Thyroid gland (tissue), 4 donors: Measurements from ENCODE around the gene SCMH1.

Experiments
- CTCF ChIP-seq, 6 experiments: fragments of 200-600 bp in 3 of 6; fragments of 450-650 bp in 3 of 6; sonication (generic) in 3 of 6; IDR thresholded peaks; one replicate each; pipeline ENCODE4 v1.5.1; 2016 to 2019; ENCODE audit warnings: antibody characterized with exemption in 6 of 6, mild to moderate bottlenecking in 2 of 6, inconsistent platforms in 1 of 6, moderate library complexity in 1 of 6
- POLR2A ChIP-seq, 2 donors: fragments of 450-650 bp; IDR thresholded peaks; one replicate each; pipeline ENCODE4 v1.6.1; 2017; ENCODE audit warnings: antibody characterized with exemption in 2 of 2, mild to moderate bottlenecking in 2 of 2, moderate library complexity in 1 of 2

GRCh38 chr1:41167667-41168066 is 74.4 kb downstream of the SCMH1 start:
- TF ChIP-seq CTCF (IDR thresholded peaks at IDR 0.05), result no peak
- no peak for TF ChIP-seq POLR2A (IDR thresholded peaks at IDR 0.05)
